GM12872 (cell line): Measurements from ENCODE around the gene TMEM167B.

ENCODE experiments used
- CTCF ChIP-seq: IDR thresholded peaks from 3 replicates; pipeline ENCODE4 v1.5.1; 2011; ENCODE audit warnings: low read depth, mild to moderate bottlenecking, low read length, moderate library complexity; ENCODE audit not compliant: insufficient read depth

Gene TMEM167B

GRCh38 chr1:109136766-109137165 is 46.2 kb downstream of the TMEM167B start:
- TF ChIP-seq CTCF = no peak

DNA sequence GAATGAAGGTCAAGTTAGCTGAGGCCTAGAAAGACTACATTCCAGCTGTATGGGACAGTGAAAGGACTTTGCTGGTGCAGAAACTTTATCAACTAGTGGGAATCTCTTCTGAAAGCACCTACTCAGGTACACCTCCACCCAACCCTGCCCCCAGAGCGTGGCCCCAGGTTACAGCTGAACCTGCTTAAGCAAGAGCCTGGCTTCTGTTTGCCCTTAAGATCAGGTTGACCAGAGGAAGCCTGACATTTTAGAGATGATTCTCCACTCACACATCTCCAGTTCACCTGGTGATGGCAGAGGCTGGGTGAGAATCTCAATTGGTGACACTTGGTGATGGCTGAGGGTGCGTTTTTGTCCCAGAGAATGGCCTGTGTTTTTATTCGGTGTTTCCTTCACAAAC is 47.4 kb downstream of the TMEM167B start:
- no peak for TF ChIP-seq CTCF

DNA sequence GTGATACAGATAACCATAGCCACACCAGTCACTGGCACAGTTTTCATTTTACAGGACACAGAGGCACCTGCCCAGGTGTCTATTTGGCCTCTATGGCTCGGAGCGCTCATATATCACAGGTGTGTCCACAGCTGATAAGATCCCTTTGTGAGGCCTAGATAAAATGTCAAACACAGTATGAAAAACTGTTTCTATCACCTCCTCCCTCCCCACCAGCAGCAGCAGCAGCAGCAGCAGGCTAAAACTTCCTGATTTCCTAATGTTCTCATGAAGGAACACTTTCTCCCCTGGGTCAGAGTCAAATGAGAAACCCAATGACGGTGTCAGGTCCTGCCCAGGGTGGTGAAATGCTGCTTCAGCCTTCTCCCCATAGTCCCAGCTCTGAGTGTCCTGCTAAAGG is 47.8 kb downstream of the TMEM167B start:
- TF ChIP-seq CTCF = no peak

GRCh38 chr1:109140392-109140791 is 49.8 kb downstream of the TMEM167B start:
- no peak for TF ChIP-seq CTCF

GRCh38 chr1:109142260-109142659 is 51.7 kb downstream of the TMEM167B start:
- TF ChIP-seq CTCF = no peak
